NCI-H2029 treated with DMSO at 0.1 percent for 48 hours (cell line): ENCODE results near the gene LFNG.
"Not testable (repeated sequence)": the region's sequence is repeated elsewhere in the genome, so short reads cannot be mapped to it uniquely, and the experiment has no call there.

ENCODE experiments used
- DNase-seq: peaks from one replicate; lab custom pipeline; 2025; lab: John Stamatoyannopoulos, UW

LFNG gene

DNA sequence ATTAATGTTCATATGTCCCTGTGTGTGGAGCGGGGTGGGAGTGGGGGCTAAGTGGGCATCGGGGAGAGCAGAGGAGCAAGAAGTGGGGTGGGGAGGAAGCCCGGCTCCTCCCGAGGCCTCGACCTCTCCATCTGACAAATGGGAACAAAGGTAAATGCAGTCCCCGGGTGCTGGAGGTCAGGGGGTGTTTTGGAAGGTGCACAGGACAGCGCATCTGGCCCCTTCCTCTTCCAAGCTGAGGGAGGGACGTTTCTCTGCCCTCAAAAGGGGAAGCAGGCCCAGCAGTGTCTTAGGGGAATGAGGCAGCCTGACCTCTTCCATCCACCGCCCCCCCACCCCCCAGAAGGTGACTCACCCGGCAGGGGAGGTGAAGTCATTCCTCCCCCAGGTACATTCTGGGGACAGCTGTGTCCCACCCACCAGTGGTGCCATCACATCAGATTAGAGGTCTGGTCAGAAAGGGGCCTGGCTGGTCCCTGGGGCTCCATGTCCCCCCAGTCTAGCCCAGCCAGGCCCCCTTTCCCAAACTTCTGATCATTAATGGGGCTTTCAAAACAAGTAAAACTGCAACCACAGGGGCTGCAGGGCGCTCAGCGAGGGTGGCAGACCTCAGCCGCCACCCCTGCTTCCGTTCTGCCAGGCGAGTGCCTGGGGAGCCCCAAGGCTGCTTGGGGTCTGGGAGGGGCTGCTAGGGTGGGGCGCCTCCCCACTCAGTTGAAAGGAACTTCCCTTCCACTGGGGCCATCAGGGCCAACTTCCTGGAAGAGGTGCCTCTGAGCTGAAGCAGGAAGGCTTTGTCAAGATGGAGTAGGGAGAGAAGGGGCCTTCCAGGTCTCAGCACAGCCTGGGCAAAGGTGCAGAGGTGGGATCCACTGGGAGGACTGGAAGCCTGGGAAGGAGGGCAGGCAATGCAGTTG is 10.8 kb downstream of the LFNG start:
- DNase-seq, result no peak

DNA sequence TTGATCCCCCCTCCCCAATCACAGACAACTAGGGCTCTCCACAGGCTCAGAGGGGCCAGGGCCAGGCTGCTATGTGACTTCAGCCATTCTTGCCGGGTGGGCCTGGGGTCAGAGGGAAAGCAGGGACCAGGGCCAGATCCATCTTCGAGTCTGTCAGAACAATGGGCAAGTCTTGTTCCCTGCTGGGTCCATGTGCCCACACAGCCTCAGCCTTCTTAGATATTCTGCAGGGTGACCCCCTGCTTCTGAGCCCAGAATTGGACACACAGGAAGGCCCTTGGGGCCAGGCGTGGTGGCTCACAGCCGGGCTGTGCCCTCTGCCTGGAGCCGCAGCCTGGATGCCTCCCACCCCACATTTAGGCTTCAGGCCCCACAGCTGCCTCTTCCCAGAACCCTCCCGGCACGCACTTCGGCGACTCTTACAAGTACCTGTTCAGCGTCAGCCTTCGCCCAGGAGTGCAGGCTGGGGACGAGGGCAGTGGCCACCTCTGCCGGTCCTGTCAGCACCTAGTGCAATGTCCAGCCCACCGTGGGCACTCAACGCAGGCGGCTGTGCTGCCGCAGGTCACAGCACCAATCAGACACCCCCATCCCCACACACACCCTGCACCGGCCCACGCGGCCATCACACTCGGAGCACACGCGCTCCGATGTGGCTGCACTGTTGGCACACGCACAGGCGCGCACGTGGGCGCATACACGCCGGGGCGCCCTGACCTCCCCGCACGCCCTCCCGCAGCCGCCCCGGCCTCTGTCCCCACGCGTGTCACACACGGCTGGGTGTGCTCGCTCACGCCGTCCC is 11.6 kb downstream of the LFNG start:
- DNase-seq, result peak; percentile 16

DNA sequence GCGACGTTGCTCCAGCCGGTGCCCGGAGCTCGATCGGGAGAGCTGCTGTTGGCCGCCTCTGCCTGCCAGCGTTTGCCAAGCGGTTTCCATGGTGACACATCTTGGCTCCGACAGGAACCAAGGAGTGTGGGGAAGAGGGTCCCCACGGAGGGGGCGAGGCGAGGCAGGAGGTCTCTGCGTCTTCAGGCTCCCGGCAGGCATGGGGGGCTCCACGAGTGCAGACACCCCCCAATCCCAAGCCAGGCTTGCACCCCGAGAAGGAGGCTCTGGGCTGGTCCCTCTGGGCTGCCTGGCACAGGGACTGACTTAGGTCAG is 12.2 kb downstream of the LFNG start:
- DNase-seq, result not testable (repeated sequence)

DNA sequence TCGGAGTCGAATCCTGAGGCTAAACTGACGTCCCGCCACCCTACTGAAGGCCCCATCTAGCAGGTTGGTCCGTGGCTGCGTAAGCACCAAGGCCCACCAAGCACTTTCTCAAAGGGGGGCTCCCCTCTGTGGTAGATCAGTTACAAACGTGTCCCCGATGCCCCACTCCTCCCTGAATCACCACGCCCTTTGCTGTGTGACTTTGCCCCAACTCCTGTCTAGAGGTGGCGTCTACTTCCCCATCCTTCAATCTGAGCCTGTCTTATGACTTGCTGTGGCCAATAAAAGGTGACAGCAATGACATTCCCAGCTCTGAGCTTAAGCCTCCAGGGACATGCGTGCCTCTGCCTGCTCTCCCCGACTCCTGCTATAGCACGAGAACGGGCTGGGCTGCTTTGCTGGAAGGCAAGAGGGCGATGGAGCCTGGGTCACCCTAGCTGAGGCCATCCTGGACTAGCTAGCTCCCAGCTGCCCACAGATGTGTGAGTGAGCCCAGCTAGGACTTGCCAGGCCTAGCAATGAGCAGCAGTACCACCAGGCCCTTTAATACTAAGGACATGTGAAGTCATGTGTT is 12.7 kb downstream of the LFNG start:
- not testable (repeated sequence) for DNase-seq

DNA sequence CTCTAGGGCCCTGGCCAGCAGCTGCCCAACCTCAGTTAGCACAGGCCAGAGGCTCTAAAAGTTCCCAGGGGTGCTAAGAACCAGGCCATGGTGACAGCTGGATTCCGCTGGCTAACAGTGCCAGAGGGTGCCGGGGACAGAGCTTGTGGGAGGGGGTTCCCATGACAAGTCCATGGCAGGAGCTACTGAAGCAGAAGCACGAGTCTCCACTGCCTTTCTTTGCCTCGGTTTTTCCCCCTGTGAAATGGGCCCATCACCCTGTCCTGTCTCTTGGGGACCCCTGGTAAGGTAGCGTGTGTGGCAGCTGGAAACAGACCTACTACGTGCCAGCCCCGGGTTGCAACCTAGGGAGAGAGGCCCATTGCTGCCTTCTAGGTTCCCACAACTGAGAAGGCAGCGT is 13.2 kb downstream of the LFNG start:
- DNase-seq, result not testable (repeated sequence)

DNA sequence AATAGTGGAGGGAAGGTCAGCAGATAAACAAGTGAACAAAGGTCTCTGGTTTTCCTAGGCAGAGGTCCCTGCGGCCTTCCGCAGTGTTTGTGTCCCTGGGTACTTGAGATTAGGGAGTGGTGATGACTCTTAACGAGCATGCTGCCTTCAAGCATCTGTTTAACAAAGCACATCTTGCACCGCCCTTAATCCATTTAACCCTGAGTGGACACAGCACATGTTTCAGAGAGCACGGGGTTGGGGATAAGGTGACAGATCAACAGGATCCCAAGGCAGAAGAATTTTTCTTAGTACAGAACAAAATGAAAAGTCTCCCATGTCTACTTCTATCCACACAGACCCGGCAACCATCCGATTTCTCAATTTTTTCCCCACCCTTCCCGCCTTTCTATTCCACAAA is 14.0 kb downstream of the LFNG start:
- not testable (repeated sequence) for DNase-seq

DNA sequence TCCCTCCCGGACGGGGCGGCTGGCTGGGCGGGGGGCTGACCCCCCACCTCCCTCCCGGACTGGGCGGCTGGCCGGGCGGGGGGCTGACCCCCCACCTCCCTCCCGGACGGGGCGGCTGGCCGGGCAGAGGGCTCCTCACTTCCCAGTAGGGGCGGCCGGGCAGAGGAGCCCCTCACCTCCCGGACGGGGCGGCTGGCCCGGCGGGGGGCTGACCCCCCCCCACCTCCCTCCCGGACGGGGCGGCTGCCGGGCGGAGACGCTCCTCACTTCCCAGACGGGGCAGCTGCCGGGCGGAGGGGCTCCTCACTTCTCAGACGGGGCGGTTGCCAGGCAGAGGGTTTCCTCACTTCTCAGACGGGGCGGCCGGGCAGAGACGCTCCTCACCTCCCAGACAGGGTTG is 14.6 kb downstream of the LFNG start:
- DNase-seq, result not testable (repeated sequence)

DNA sequence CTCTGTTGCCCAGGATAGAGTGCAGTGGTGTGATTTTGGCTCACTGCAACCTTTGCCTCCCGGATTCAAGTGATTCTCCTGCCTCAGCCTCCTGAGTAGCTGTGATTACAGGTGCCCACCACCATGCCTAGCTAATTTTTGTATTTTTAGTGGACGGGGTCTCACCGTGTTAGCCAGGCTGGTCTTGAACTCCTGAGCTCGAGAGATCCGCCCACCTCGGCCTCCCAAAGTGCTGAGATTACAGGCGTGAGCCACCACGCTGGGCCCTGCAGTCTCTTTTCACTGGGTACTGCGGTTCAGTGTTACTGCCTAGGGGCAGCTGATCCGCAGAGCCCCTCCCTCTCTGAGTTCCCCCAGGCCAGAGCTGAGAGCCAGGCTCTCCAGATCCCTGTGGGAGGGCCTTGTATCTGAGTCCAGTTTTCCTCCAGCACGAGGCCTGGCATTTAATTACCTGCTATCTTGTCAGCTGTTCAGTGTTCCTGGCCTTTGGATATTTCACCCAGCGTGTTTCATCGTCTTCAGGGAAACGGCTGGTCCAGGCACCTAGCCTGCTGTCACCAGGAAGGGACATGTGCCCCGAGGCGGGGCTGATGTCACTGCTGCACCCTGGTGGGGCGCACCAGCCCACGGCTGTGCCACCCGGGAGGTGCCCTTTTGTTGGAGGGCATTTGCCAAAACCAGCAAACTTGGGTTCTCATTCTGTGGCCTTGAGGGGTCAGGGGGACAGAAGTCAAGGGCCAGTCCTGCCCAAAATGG is 16.5 kb downstream of the LFNG start:
- not testable (repeated sequence) for DNase-seq

DNA sequence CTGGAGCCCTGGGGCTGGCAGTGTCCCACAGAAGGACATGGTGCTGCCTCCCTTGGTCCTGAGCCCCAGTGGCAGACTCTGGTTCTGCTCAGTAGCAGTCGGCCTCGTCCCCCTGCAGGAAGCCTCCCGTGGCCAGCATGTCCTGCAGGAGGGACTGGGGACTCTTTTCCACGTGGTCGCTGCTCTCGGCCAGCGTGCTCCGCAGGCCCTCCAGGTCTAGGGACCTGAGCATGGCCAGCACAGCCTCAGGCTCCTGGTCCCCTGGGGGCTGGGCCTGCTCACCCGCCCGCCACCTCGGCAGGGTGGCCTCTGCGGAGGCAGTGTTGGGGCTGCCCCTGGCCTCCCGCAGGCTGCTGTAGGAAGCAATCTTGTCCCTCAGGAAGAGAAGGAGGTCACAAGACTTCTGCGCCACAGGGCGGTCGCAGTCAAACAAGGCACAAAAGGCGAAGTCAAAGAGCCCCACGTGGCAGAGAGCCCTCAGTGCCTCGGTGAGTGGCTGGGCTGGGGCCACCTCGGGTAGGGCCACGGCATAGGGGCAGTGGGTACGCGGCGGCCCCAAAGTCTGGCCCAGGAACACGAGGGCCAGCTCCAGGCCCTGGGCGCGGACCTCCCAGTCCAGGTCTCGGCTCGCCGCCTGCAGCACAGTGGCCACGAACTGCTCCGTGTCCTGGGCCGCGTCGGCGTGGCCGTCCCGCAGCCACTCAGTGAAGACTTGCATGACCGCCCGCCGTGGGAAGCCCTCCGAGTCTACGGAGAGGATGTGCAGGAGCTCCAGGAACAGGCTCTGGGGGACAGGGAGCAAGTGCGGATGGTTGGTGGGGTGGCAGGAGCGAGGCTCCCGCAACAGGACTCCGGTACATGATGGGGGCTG is 18.6 kb downstream of the LFNG start:
- DNase-seq, result no peak

DNA sequence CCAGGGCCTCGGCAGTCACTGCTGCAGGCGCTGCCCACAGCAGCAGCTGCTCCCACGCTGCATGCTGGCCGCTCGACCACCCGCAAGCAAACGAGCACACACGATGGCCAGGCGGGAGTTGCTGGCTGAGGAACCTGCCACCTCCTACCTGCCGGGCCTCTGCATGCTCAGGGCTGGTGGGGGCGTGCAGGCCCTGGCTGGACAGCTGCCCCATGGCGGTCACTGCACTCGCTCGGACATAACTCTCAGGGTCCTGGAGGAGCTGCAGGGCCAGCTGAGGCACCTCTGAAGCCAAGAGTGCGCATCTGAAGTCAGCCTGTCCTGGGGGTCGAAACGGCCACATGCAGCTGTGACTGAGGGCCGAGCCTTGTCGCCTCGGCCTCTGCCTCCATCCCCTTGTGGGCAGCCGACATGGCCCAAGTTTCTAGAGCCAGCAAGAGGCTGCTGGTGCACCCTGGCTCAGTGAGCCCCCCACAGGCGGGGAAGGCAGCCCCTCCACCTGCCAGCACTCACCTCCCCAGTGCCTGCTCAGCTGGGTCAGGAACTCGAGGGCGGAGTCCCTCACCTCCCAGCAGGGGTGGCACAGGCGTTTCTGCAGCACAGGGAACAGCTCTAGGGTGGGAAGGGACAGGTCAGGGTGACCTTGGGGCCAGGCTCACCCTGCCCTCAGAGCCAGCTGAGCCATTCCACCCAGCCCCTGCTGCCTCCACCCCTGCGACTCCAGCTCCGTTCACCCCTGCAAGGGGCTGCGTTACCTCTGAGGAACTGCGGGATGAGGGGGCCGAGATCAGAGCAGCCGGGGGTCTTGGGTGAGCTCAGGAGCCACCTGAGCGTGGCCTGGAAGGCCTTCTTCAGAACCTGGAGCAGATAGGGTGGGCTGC is 19.7 kb downstream of the LFNG start:
- no peak for DNase-seq

DNA sequence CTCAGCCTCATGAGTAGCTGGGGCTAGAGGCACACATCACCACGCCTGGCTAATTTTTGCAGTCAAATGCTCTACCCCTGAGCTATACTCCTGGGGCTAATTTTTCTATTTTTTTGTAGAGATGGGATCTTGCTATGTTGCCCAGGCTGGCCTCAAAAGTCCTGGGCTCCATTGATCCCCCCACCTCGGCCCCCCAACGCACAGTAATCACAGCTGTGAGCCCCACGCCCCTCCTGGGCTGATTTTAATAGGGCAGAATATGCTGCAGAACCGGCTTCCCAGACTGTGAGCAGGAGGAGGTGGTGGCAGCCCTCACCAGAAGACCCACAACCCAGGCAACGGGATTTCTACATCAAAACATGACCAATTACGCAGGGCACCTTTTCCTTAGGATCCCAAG is 20.6 kb downstream of the LFNG start:
- no peak for DNase-seq

DNA sequence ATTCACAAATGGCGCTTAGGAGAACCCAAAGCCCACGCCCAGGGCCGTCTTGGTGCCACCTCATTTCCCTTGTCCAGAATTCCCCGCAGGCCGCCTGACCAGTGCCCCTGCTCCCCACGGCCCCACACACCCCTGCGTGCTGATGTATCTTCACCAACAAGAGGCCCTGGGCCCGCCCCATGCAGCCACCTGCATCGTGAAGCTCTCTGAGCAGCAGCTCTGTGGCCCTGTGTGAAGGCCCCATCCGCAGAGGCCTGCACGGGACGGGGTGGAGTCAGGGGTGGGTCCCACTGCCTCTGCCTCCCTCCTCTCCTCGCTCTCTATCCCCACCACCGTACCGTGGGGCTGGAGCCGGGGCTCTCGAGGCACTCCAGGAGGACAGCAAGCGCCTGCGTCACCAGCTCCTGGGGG is 21.1 kb downstream of the LFNG start:
- no peak for DNase-seq

DNA sequence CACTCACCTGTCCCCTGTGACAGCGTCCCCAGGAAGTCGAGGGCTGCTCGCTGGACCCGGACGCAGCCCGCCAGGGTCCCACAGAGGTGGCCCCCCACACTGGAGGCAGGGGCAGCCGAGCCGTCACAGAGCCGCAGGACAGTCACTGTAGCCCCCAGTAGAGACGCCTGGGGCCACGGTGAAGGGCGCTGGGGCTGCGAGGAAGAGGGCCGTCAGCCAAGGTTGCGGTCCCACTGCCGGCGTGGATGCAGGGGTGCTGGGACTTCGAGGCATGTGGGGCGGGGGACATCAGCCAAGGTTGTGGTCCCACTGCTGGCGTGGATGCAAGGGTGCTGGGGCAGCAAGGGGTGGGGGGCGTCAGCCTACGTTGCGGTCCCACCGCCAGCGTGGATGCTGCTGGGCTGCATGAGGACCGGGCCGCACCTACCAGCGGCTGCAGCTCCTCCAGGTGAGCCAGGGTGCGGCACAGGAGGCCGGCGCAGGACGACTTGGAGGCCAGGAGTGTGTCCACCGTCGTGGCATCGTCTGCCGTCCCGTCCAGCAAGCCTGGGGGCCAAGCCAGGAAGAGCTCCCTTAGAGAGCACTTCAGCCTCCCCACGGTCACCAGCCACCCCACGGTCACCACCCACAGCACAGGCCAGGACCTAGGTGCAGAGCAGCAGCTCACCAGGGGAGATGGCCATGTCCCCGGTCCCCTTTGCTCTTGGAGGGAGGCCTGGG is 21.9 kb downstream of the LFNG start:
- no peak for DNase-seq

DNA sequence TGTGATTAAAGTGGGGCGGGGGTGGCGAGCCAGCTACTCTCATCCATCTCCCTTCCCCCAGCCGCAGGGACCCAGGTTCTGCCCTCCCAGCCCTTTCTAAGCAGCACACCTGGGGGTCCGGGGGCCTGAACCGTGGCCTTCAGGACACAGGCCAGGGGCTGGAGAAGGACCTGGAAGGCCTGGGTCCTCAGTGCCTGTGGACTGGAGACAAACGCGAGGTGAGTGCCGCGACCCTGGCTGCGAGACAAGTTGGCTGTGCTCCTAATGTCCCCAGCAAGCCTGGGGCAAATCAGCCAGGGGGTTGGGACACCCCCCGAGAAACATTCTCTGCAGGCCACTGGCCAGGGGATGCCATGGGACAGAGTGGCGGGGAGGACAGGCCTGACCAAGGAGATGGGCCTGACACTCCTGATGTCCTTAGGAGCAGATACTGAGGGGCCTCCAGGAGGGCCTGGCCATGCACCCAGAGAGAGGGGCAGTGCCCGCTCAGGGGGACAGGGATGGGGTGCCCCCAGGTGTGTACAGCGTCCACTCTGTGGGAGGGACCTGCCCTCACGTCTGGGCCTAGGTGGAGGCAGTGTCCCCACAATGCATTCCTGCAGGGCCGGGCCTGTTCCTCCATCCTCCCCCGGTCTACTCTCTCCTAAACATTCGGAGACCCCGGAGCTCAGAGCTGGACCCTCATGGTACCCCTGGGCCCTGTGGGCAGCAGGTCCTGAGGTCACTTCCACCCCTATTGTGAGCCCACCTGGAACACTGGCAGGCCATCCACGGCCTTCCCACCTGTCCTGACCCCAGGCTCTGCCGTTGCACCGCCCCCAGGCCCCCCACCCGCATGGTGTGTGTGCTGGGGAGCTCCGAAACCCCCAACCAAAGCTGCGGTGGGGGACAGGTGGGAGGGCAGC is 22.7 kb downstream of the LFNG start:
- DNase-seq, result no peak

DNA sequence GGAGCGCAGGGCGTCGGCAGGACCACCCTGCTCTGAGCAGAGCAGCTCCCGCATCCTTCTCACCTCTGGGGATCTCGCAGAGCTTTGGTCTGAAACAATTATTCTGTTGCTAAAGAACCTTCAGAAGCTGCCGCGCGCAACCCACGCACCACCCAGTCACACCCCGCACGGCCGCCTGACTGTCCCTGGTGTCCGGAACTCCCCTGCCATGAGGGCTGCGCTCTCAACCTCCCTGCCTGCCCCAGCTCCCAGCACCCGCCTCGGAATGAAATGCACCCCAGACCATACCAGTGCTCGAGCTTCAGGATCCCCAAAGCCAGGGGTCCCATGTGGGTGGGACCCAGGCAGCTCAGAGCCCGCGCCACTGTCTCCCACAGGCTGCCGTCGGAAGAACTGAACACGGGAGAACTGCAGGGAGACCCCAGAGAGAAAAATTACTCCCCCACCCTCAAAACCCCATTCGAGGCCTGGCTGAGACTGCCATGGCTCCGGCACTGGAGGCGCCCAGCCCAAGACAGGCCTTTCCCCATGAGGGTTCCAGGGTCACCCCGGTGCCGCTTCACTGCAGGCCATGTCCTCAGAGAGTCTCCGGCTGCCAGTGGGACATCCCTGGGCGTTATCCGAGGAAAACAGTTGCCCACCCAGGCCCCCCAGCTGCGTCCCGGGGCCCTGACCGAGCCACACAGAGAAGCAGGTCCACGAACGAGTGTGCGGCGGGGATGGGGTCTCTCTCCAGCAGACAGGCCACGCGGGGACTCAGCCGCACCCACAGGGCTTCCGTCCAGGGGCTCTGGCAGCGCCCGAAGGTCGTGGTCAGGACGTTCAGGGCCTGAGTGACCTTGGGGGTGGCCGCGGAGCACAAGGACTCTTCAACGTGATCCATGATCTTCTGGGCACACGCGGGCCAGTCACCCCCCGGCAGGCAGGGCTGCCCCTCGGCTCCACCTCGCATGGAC is 23.6 kb downstream of the LFNG start:
- DNase-seq, result no peak

DNA sequence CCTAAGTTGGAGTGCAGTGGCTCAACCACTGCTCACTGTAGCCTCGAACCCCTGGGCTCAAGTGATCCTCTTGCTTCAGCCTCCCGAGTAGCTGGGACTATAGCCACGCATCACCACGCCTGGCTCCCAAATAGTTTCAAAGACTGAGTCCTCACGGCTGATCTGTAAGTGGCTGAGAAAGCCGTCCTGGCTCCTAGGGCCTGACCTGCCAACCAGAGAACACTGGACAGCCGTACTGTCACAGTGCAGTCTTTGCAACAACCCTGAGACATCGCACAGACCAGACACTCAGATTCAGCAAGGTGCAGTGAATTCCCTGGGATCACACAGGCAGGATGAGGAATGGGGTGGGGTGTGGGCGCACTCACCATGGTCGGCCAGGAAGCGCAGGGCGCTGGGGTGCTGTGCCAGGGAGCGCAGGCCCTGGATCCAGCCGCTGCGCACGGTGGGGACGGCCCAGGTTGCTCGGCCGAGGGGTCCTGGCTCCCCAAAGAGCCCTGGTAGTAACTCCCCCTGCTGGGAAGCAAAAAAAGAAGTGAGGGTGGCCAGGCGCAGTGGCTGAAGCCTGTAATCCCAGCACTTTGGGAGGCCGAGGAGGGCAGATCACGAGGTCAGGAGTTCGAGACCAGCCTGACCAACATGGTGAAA is 25.1 kb downstream of the LFNG start:
- no peak for DNase-seq
